WERI-Rb-1 (cell line): ENCODE results near the gene CYBA.

Source experiments
- DNase-seq: peaks from one replicate; pipeline ENCODE4 v3.0.0-alpha.2; 2020
- H3K27ac ChIP-seq: fragments of 250-450 bp; sonication (Bioruptor Pico); 2 replicates; pipeline ENCODE4 v1.5.1; 2020; ENCODE audit warnings: mild to moderate bottlenecking, moderate library complexity
- H3K27me3 ChIP-seq: fragments of 250-450 bp; sonication (Bioruptor Pico); 2 replicates; pipeline ENCODE4 v1.5.1; 2021; ENCODE audit warnings: mild to moderate bottlenecking, low read depth, moderate library complexity; ENCODE audit not compliant: insufficient read depth, severe bottlenecking
- H3K36me3 ChIP-seq: fragments of 250-450 bp; sonication (Bioruptor Pico); 2 replicates; pipeline ENCODE4 v1.5.1; 2020; ENCODE audit warnings: mild to moderate bottlenecking, moderate library complexity
- H3K4me3 ChIP-seq: 2 replicates; pipeline ENCODE4 v1.5.1; 2011; ENCODE audit warnings: low read depth, mild to moderate bottlenecking, control low read depth, low read length
- H3K9me3 ChIP-seq: fragments of 250-450 bp; sonication (Bioruptor Pico); 2 replicates; pipeline ENCODE4 v1.5.1; 2021; ENCODE audit warnings: mild to moderate bottlenecking, moderate library complexity; ENCODE audit not compliant: severe bottlenecking
- CTCF ChIP-seq: IDR thresholded peaks from 2 replicates; pipeline ENCODE4 v1.5.1; 2011; ENCODE audit warnings: low read depth, mild to moderate bottlenecking, control low read depth, inconsistent platforms, low read length

Gene CYBA

GRCh38 chr16:88593489-88593888, 57.4 kb downstream of the CYBA start:
- no peak for TF ChIP-seq CTCF
- H3K9me3 ChIP-seq, result no peaks in the 10 kb centered on the region
- no peak for DNase-seq
- H3K36me3 ChIP-seq, result no peaks in the 10 kb centered on the region
- no peak overlapping the region for H3K4me3 ChIP-seq
- no peak overlapping the region for H3K27ac ChIP-seq
- no peaks in the 10 kb centered on the region for H3K27me3 ChIP-seq
